A549 (cell line): Measurements from ENCODE around the gene NEK11. TPM values are rescaled to one million over a fixed set of nuclear protein-coding genes. Genes with fewer than 3 reads are reported as not detected.
"Not testable (repeated sequence)": the region's sequence is repeated elsewhere in the genome, so short reads cannot be mapped to it uniquely, and the experiment has no call there.

ENCODE experiments used
- ATAC-seq, 2 experiments: fragments of 200-7000 bp in 1 of 2; fragments of >200 bp in 1 of 2; cut with Nextera tagmentation in 1 of 2; cut with Tn5 transposase in 1 of 2; 3 replicates each; pipeline versions ENCODE4 v1.8.0 to v1.9.1; 2018 to 2020; ENCODE audit warnings: mild to moderate bottlenecking in 1 of 2, moderate library complexity in 1 of 2
- CTCF ChIA-PET: fragments of 300-600 bp; sonication (Branson Sonifier 250); formaldehyde crosslinking; extraction: SDS; loops from one replicate; lab custom pipeline; 2021; ENCODE audit warnings: antibody characterized with exemption, inconsistent platforms; lab: Yijun Ruan, JAX
- POLR2A ChIA-PET: fragments of 350-600 bp; formaldehyde crosslinking; extraction: SDS; loops from one replicate; lab custom pipeline; 2021; ENCODE audit warnings: antibody characterized with exemption, inconsistent platforms; lab: Yijun Ruan, JAX
- DNase-seq, 2 experiments: peaks; one replicate each; pipeline versions ENCODE4 v3.0.0 to v3.0.0-alpha.2; 2011 to 2016; ENCODE audit warnings: low read depth in 1 of 2, low spot score in 1 of 2
- FAIRE-seq: peaks from 2 replicates; lab custom pipeline; 2011; peaks lifted over from hg19 to GRCh38; lab: Jason Lieb, UNC
- H3K27ac ChIP-seq, 2 experiments: fragments of >200 bp; sonication (Bioruptor Twin); formaldehyde crosslinking; 3 replicates each; pipeline ENCODE4 v1.5.1; 2016 to 2017
- H3K4me1 ChIP-seq: fragments of >200 bp; sonication (Bioruptor Twin); formaldehyde crosslinking; 3 replicates; pipeline ENCODE4 v1.6.1; 2016
- H3K4me2 ChIP-seq: fragments of >200 bp; sonication (Bioruptor Twin); formaldehyde crosslinking; 3 replicates; pipeline ENCODE4 v1.6.1; 2016
- H3K4me3 ChIP-seq: fragments of >200 bp; sonication (Bioruptor Twin); formaldehyde crosslinking; 3 replicates; pipeline ENCODE4 v1.5.1; 2016
- H3K9me3 ChIP-seq: fragments of >200 bp; sonication (Bioruptor Twin); formaldehyde crosslinking; 3 replicates; pipeline ENCODE4 v1.6.1; 2016
- BCL3 ChIP-seq: fragments of >200 bp; sonication (Bioruptor Twin); formaldehyde crosslinking; IDR thresholded peaks from 3 replicates; pipeline ENCODE4 v1.6.1; 2016
- CBX8 ChIP-seq: fragments of 200-600 bp; sonication (generic); IDR thresholded peaks from 2 replicates; pipeline ENCODE4 v1.6.1; 2016
- CHD2 ChIP-seq: fragments of 150-350 bp; IDR thresholded peaks from 2 replicates; pipeline ENCODE4 v1.6.1; 2014; ENCODE audit warnings: low read length; ENCODE audit not compliant: partially characterized antibody
- CHD4 ChIP-seq: fragments of 200-600 bp; sonication (generic); IDR thresholded peaks from 2 replicates; pipeline ENCODE4 v1.6.1; 2016; ENCODE audit warnings: antibody characterized with exemption, mild to moderate bottlenecking, borderline replicate concordance
- HOXB5 ChIP-seq: fragments of 250-450 bp; sonication (Bioruptor Pico); IDR thresholded peaks from 2 replicates; pipeline ENCODE4 v1.5.0; 2020; ENCODE audit warnings: mild to moderate bottlenecking, moderate library complexity
- JUN ChIP-seq, 2 experiments: fragments of >200 bp; sonication (Bioruptor Twin); formaldehyde crosslinking; IDR thresholded peaks; 2 replicates in 1 of 2; 3 replicates in 1 of 2; pipeline ENCODE4 v1.6.1; 2016 to 2017
- KDM1A ChIP-seq: fragments of 200-600 bp; sonication (generic); IDR thresholded peaks from 2 replicates; pipeline ENCODE4 v1.6.1; 2016; ENCODE audit warnings: low read depth, mild to moderate bottlenecking
- MAX ChIP-seq: IDR thresholded peaks from 2 replicates; pipeline ENCODE4 v1.6.1; 2012
- MAZ ChIP-seq: fragments of 150-350 bp; IDR thresholded peaks from 2 replicates; pipeline ENCODE4 v1.6.1; 2014; ENCODE audit warnings: antibody characterized with exemption, low read depth, low read length, borderline replicate concordance
- MYC ChIP-seq: IDR thresholded peaks from 2 replicates; pipeline ENCODE4 v1.6.1; 2012; ENCODE audit warnings: mild to moderate bottlenecking, inconsistent platforms, low read length, improper control_type of control experiment, borderline replicate concordance
- NFE2L2 ChIP-seq: fragments of 150-350 bp; conservative IDR thresholded peaks from 2 replicates; pipeline ENCODE4 v1.6.1; 2014; ENCODE audit warnings: low read length
- NPAS2 ChIP-seq: fragments of 250-450 bp; sonication (Bioruptor Pico); IDR thresholded peaks from 2 replicates; pipeline ENCODE4 v1.8.0; 2022; ENCODE audit warnings: mild to moderate bottlenecking, moderate library complexity, borderline replicate concordance
- POLR2AphosphoS2 ChIP-seq: conservative IDR thresholded peaks from 2 replicates; pipeline ENCODE4 v1.6.1; 2012; ENCODE audit warnings: low read length, improper control_type of control experiment, inconsistent platforms
- RARB ChIP-seq: fragments of 250-450 bp; sonication (Bioruptor Pico); IDR thresholded peaks from 2 replicates; pipeline ENCODE4 v1.8.0; 2021; ENCODE audit warnings: mild to moderate bottlenecking, moderate library complexity
- RFX5 ChIP-seq: fragments of 450-650 bp; IDR thresholded peaks from 2 replicates; pipeline ENCODE4 v1.7.1; 2014; ENCODE audit warnings: antibody characterized with exemption, mild to moderate bottlenecking, moderate library complexity
- ZC3H11A ChIP-seq: fragments of 450-650 bp; IDR thresholded peaks from 2 replicates; pipeline ENCODE4 v1.6.1; 2014; ENCODE audit warnings: antibody characterized with exemption, mild to moderate bottlenecking
- ZFP36 ChIP-seq: fragments of 450-650 bp; IDR thresholded peaks from 2 replicates; pipeline ENCODE4 v1.6.1; 2014; ENCODE audit warnings: borderline replicate concordance; ENCODE audit not compliant: partially characterized antibody
- WGBS: methylation state at CpG from one replicate; pipeline ENCODE4 v1.1.6; 2017; ENCODE audit errors: missing lambda C conversion rate; 5-methylcytosine and 5-hydroxymethylcytosine counted together
- polyA plus RNA-seq, 4 experiments: library from polyadenylated mRNA; depleted of rRNA in 3 of 4; stranded (reverse); fragments of >200 nt; fragmentation: RNase III in 1 of 4; extraction: RNeasy Plus Mini Kit Qiagen cat#74134 plus additional on column Dnase treatment in 1 of 4; gene quantifications; 2 replicates in 3 of 4; 3 replicates in 1 of 4; pipeline ENCODE4 v1.2.3, GENCODE V29; 2011 to 2017

NEK11 gene
- polyA plus RNA-seq, 2 of the 4 experiments (the other 2 are of a cell fraction) = 5.8 to 8.9 TPM

GRCh38 chr3:131357275-131357674 lies 330.6 kb downstream of the NEK11 start:
- no peaks in the 10 kb centered on the region for H3K9me3 ChIP-seq
- FAIRE-seq (no peak), ATAC-seq (no peak), DNase-seq (no peak)
- no peak overlapping the region for H3K4me2 ChIP-seq
- CTCF ChIA-PET = no interaction called here
- H3K27ac ChIP-seq = no peak overlapping the region
- WGBS = 92% methylated on average over 1 of the region's 1 CpG
- POLR2A ChIA-PET = no interaction called here
- H3K4me3 ChIP-seq = no peak overlapping the region
- no peak for TF ChIP-seq CHD4
- TF ChIP-seq BCL3 = no peak
- TF ChIP-seq RFX5 = no peak
- TF ChIP-seq ZC3H11A = peak; percentile 59
- no peak for TF ChIP-seq HOXB5
- peaks cover 19% of the 10 kb centered on the region for H3K4me1 ChIP-seq

- no peak for FAIRE-seq
- 95% methylated on average over 4 of the region's 4 CpGs for WGBS
- POLR2A ChIA-PET = no interaction called here
- Histone ChIP-seq H3K4me3 (no peak overlapping the region), H3K4me2 (no peak overlapping the region), H3K27ac (no peak overlapping the region), H3K9me3 (no peaks in the 10 kb centered on the region), H3K4me1 (no peaks in the 10 kb centered on the region)
- CTCF ChIA-PET = no interaction called here
- no peak for ATAC-seq
- TF ChIP-seq NPAS2 (CRISPR knock-in tag) (no peak), KDM1A (no peak), CHD2 (no peak), RFX5 (no peak), NFE2L2 (no peak), POLR2AphosphoS2 (no peak), BCL3 (no peak), MAZ (no peak), JUN (IDR thresholded peaks at IDR 0.05) (no peak), RARB (CRISPR knock-in tag) (no peak), MAX (no peak), MYC (no peak), CBX8 (no peak), ZFP36 (no peak)
- DNase-seq = no peak
Measured at GRCh38 chr3:131360191-131360755, 333.6 kb downstream of the NEK11 start.

- Histone ChIP-seq H3K4me2 (peak overlapping the region; percentile 60), H3K27ac (peak overlapping the region in 1 of 2 experiments; percentile 13; a peak in 1 of 6 replicates), H3K4me3 (peak overlapping the region; percentile 41; the same call in 2 of the 3 replicates)
- CTCF ChIA-PET, DNase-seq, H3K4me1 ChIP-seq, POLR2A ChIA-PET, H3K9me3 ChIP-seq, FAIRE-seq: not testable (repeated sequence)
- WGBS = 96% methylated on average over 7 of the region's 7 CpGs
- peak in 1 of 2 experiments; percentile 7; a peak in 2 of 6 replicates for ATAC-seq
Measured at GRCh38 chr3:131361066-131361463, 334.4 kb downstream of the NEK11 start.
